ENCODE results near the gene STXBP2. TPM values are rescaled to one million over a fixed set of nuclear protein-coding genes. Genes with fewer than 3 reads are reported as not detected.

The STXBP2 gene
- total RNA-seq, 2 experiments from 2014 or later = 131 to 158 TPM

DNA sequence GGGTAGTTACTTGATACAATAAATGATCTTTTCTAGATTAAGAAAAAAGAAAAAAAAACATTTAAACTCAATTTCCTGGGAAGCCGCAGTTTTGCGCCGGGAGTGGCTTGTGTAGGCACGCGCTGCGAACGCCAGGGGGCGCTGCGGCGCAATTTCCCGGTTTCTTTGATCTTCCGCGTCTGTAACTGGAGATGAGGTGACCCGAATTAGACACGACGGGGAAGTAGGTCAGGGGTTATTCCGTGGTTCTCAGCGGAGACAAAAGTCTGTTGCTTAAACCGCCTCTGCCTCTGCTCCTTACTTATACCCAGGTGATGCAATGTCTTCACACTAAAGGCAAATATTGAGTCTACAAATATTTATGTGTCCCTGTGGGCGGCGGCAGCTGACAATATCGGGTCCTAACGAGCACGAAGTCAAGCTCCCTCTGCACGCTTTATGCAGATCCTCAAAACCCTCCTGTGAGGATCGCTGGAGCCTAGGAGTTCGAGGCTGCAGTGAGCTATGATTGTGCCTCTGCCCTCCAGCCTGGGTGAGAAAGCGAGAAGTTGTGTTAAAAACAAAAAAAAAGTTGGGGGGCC is 15.2 kb downstream of the STXBP2 start:
- Mint-ChIP-seq H3K4me1 (peaks cover 16% of the 10 kb centered on the region), H3K9me3 (no peaks in the 10 kb centered on the region), H3K36me3 (ENCODE audit: low read depth) (no peaks in the 10 kb centered on the region), H3K27me3 (peaks cover 2% of the 10 kb centered on the region), H3K4me3 (peak overlapping the region; percentile 47), H3K27ac (peak overlapping the region; percentile 76)
- ChIA-PET CTCF (interaction anchor here (0.6 to 5.5 kb wide), 8 partner anchors 10 to 161 kb away, joined by 3 to 20 read pairs (median 4); partner anchors contain the start of gene TRAPPC5), POLR2A (interaction anchor here (0.6 kb wide), 1 partner anchor 288 kb away, joined by 3 read pairs; no protein-coding TSS in a partner anchor)
- peak; percentile 86 for DNase-seq

DNA sequence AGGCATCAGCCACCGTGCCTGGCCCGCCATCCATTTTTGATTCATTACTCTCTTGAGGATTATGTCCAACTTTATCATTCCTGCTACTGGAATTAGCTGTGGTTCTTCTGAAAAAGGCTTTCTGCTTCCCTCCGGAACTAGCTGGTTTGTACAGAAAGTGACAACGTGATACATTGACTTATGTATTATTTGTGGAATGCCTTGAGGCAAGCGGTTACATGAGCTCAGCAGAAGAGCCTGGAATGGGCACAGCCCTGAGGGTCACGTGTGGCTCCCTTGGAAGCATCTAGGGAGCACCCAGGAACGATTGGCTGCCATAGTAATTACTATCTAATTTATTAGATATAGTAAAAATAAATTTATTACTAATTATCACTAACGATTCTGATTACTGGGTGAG is 17.5 kb downstream of the STXBP2 start:
- no peak for DNase-seq
- Mint-ChIP-seq H3K27me3 (peaks cover 2% of the 10 kb centered on the region), H3K4me3 (no peak overlapping the region), H3K4me1 (peaks cover 35% of the 10 kb centered on the region), H3K36me3 (ENCODE audit: low read depth) (no peaks in the 10 kb centered on the region), H3K27ac (no peak overlapping the region), H3K9me3 (no peaks in the 10 kb centered on the region)
- ChIA-PET POLR2A (no interaction called here), CTCF (interaction anchor here (0.9 to 2.8 kb wide), 3 partner anchors 10 to 26 kb away, joined by 3 to 12 read pairs (median 6); partner anchors contain the start of gene TRAPPC5)

DNA sequence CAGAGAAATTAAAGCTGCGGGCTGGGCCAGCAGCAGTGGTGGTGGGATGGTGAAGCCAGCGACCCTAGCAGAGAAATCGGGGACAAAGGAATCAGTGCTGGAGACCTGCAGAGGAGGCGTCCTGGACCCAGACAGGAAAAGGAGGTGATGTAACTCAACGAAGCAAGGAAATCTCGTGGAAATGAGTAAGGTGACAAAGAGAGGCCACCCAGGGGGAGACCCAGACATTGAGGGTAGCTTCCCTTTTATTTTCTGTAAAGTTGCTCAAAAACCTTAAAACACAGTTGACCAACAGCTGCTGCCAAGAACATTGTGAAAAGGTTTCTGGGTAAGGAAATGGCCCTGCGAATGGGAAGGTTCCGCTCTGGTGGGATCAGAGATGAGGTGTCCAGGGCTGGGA is 18.7 kb downstream of the STXBP2 start:
- no peak overlapping the region for H3K27ac Mint-ChIP-seq
- DNase-seq = no peak
- H3K27me3 Mint-ChIP-seq = peaks cover 2% of the 10 kb centered on the region
- H3K9me3 Mint-ChIP-seq = no peaks in the 10 kb centered on the region
- H3K4me1 Mint-ChIP-seq = peaks cover 35% of the 10 kb centered on the region
- ChIA-PET POLR2A (no interaction called here), CTCF (interaction anchor here (0.9 to 2.8 kb wide), 2 partner anchors 17 to 25 kb away, joined by 3 to 12 read pairs; partner anchors contain the start of gene TRAPPC5)
- H3K36me3 Mint-ChIP-seq (ENCODE audit: low read depth) = no peaks in the 10 kb centered on the region
- no peak overlapping the region for H3K4me3 Mint-ChIP-seq

DNA sequence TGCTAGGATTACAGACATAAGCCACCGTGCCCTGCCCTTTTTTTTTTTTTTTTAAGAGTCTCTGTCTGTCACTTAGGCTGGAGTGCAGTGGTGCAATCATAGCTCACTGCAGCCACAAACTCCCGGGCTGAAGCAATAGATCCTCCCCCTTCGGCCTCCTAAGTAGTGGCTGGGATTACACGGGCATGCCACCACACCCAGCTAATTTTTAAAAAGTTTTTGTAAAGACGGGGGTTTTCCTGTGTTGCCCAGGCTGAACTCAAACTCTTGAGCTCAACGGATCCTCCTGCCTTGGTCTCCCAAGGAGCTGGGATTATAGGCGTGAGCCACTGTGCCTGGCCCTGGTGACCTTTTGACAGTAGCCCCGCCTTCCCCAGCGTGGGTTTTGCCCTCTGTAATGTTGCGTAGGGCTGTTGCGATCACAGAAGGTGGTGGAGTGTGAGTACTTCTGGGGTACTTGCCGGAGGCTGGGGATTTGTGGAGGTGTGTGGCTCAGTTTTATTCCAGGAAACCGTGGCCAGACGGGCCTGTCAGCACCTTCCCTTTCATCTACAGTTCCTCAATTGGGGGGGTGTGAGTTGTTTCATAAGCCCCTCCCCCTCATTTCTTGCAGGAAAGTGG is 20.3 kb downstream of the STXBP2 start:
- no peak for DNase-seq
- no peaks in the 10 kb centered on the region for H3K27me3 Mint-ChIP-seq
- H3K4me1 Mint-ChIP-seq = peaks cover 31% of the 10 kb centered on the region
- H3K36me3 Mint-ChIP-seq (ENCODE audit: low read depth) = no peaks in the 10 kb centered on the region
- ChIA-PET CTCF (interaction anchor here (0.6 to 1.7 kb wide), 5 partner anchors 15 to 536 kb away, joined by 3 to 5 read pairs (median 3); partner anchors contain the start of genes PCP2 and TRAPPC5), POLR2A (no interaction called here)
- no peaks in the 10 kb centered on the region for H3K9me3 Mint-ChIP-seq
- peak overlapping the region; percentile 9 for H3K27ac Mint-ChIP-seq
- H3K4me3 Mint-ChIP-seq = no peak overlapping the region

DNA sequence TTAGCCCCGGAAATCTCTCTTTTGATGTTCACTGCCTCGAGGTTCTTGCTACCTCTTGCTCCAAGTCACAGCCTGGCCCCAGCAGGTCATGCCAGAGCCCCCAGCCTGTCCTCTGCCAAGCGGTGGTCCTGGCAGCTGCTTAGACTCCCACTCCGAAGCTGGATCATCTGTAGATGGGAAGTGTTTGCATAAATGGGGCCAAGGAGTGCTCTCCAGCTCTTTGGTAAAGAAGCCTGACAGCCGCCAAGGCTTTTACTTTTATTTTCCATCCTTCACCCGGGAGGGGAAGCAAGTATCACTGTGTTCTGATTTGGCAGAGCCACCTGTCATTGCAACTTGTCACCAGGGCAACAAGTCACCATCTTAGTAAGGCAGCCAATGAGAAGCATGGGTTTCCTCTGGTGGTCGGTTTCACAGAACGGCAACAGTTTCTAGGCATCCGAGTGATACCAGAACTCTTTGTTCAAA is 21.3 kb downstream of the STXBP2 start:
- H3K27me3 Mint-ChIP-seq = no peaks in the 10 kb centered on the region
- H3K27ac Mint-ChIP-seq = peak overlapping the region; percentile 87
- ChIA-PET CTCF (interaction anchor here (1.6 to 1.7 kb wide), 2 partner anchors 22 to 90 kb away, joined by 3 to 5 read pairs; partner anchors contain the start of gene TRAPPC5), POLR2A (no interaction called here)
- DNase-seq = peak; percentile 74
- peaks cover 23% of the 10 kb centered on the region for H3K4me1 Mint-ChIP-seq
- no peaks in the 10 kb centered on the region for H3K9me3 Mint-ChIP-seq
- no peaks in the 10 kb centered on the region for H3K36me3 Mint-ChIP-seq (ENCODE audit: low read depth)
- peak overlapping the region; percentile 71 for H3K4me3 Mint-ChIP-seq

DNA sequence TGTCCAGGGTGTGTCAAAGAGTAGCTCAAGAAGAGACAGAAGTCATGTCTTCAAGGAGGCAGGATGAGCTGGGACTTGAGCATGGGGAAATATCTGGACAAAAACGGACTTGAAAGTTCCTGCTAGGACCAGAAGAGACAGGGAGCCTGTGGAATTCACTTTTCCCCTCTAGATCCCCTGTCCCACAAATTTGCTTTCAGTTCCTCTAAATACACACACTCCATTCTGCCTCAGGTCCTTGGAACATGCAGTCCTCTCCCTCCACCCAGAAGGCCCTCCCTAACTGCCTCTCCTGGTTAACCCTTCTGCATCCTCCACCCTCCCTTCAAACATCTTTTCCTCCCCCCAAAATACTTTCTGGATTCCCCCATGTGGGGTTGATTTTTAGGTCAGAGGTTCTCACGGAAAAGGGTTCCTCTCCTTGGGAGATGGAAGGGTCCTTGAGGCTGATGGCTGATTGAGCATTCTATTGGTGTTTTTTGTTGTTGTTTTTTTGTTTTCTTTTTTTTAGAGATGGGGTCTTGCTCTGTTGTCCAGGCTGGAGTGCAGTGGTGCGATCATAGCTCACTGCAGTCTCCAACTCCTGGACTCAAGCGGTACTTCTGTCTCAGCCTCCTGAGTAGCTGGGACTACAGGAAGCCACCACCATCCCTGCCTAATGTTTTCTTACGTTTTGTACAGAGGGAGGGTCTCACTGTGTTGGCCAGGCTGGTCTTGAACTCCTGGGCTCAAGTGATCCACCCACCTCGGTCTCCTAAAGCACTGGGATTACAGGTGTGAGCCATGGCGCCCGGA is 25.0 kb downstream of the STXBP2 start:
- Mint-ChIP-seq H3K4me1 (peaks cover 21% of the 10 kb centered on the region), H3K9me3 (no peaks in the 10 kb centered on the region), H3K27ac (no peak overlapping the region), H3K4me3 (no peak overlapping the region), H3K36me3 (ENCODE audit: low read depth) (no peaks in the 10 kb centered on the region), H3K27me3 (peaks cover 3% of the 10 kb centered on the region)
- CTCF ChIA-PET = interaction anchor here (0.5 to 2.9 kb wide), 3 partner anchors 19 to 167 kb away, joined by 3 to 13 read pairs (median 3); partner anchors contain the start of genes STXBP2 and TRAPPC5
- POLR2A ChIA-PET = no interaction called here
- DNase-seq = no peak

DNA sequence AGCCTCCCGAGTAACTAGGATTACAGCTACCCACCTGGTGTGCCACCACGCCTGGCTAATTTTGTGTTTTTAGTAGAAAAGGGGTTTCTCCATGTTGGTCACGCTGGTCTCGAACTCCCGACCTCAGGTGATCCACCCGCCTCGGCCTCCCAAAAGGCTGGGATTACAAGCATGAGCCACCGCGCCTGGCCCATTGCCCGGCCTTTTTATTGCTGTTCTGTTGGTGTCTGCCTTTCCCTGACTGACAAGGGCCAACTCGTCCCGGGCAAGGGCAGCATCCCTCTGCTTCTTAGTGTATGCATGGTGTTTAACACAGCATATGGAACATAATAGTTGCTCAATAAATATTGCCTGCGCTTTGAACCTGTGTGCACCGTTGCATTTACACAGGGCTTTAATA is 25.7 kb downstream of the STXBP2 start:
- H3K4me3 Mint-ChIP-seq = no peak overlapping the region
- H3K4me1 Mint-ChIP-seq = peaks cover 14% of the 10 kb centered on the region
- ChIA-PET CTCF (interaction anchor here (0.6 to 2.9 kb wide), 2 partner anchors 18 kb away, joined by 3 to 13 read pairs; partner anchors contain the start of gene TRAPPC5), POLR2A (no interaction called here)
- peaks cover 4% of the 10 kb centered on the region for H3K27me3 Mint-ChIP-seq
- DNase-seq = no peak
- no peaks in the 10 kb centered on the region for H3K36me3 Mint-ChIP-seq (ENCODE audit: low read depth)
- no peaks in the 10 kb centered on the region for H3K9me3 Mint-ChIP-seq
- no peak overlapping the region for H3K27ac Mint-ChIP-seq

DNA sequence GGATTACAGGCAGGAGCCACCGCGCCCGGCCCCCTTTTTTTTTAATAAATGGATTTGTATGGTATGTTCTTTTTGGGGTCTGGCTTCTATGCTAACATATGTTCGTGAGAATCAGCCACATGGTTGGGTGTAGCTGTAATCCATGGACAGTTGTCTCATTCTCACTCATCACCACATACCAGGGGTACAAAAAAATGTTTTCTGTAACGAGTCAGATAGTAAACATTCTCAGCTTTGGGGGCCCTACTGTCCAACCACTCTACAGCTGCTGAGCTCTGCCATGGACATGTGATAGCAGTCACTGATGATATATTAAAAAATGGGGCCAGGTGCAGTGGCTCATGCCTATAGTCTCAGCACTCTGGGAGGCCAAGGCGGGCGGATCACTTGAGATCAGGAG is 26.8 kb downstream of the STXBP2 start:
- H3K27ac Mint-ChIP-seq = no peak overlapping the region
- no peaks in the 10 kb centered on the region for H3K36me3 Mint-ChIP-seq (ENCODE audit: low read depth)
- ChIA-PET POLR2A (no interaction called here), CTCF (interaction anchor here (0.8 to 2.0 kb wide), 3 partner anchors 11 to 26 kb away, joined by 3 to 6 read pairs (median 4); partner anchors contain the start of gene TRAPPC5)
- peaks cover 4% of the 10 kb centered on the region for H3K4me1 Mint-ChIP-seq
- no peak overlapping the region for H3K4me3 Mint-ChIP-seq
- DNase-seq = no peak
- H3K27me3 Mint-ChIP-seq = peaks cover 7% of the 10 kb centered on the region
- H3K9me3 Mint-ChIP-seq = no peaks in the 10 kb centered on the region

DNA sequence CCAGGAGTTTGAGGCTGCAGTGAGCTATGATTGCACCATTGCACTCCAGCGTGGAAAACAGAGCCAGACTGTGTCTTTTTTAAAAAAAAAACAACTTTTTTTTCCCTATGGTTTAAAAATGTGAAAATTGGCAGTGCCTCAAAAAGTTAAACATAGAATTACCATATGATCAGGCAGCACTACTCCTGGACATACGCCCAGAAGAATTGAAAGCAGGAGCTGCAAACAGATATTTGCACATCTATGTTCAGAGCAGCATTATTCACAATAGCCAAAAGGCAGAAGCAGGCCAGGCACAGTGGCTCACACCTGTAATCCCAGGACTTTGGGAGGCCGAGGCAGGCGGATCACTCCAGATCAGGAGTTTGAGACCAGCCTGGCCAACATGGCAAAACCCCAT is 28.2 kb downstream of the STXBP2 start:
- Mint-ChIP-seq H3K36me3 (ENCODE audit: low read depth) (no peaks in the 10 kb centered on the region), H3K27ac (no peak overlapping the region), H3K4me1 (peaks cover 6% of the 10 kb centered on the region), H3K4me3 (no peak overlapping the region), H3K27me3 (peaks cover 13% of the 10 kb centered on the region), H3K9me3 (no peaks in the 10 kb centered on the region)
- no peak for DNase-seq
- ChIA-PET CTCF (interaction anchor here (2.0 kb wide), 1 partner anchor 16 kb away, joined by 6 read pairs; the partner anchor contains the start of gene TRAPPC5), POLR2A (no interaction called here)

DNA sequence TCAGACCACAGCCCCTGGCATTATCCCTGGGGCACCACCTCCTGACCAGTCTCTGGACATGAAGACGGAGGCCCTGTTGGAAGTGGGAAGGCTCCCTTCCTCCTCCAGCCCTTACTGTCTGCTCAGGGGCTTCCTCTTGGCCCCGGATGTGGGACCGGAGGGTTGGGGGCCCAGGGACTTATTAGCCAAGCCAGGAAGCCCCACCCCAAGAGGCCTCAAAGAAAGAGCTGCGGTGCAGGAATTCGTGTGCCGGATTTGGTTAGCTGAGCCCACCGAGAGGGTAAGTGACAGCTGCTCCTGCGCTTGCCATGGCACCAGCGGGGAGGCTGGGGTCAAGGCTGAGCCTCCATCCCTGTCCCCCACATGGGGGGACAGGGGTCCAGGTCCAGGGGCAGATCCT is 31.9 kb downstream of the STXBP2 start, which contains the start of gene RETN:
TSS of gene RETN (plus strand) at position 208 of the 400 bp plus-strand sequence. CDS start 278 bp downstream, outside the sequence.
- DNase-seq = no peak
- Mint-ChIP-seq H3K4me1 (peaks cover 16% of the 10 kb centered on the region), H3K4me3 (no peak within 1 kb of the TSS), H3K9me3 (no peaks in the 10 kb centered on the region), H3K36me3 (ENCODE audit: low read depth) (no peaks in the 10 kb centered on the region), H3K27ac (no peak within 1 kb of the TSS), H3K27me3 (peaks cover 26% of the 10 kb centered on the region)
- ChIA-PET POLR2A (interaction anchor here (0.7 kb wide), 1 partner anchor 180 kb away, joined by 3 read pairs; no protein-coding TSS in a partner anchor), CTCF (interaction anchor here (1.9 to 3.2 kb wide), 2 partner anchors 12 to 314 kb away, joined by 4 to 20 read pairs; partner anchors contain the start of gene TRAPPC5)

DNA sequence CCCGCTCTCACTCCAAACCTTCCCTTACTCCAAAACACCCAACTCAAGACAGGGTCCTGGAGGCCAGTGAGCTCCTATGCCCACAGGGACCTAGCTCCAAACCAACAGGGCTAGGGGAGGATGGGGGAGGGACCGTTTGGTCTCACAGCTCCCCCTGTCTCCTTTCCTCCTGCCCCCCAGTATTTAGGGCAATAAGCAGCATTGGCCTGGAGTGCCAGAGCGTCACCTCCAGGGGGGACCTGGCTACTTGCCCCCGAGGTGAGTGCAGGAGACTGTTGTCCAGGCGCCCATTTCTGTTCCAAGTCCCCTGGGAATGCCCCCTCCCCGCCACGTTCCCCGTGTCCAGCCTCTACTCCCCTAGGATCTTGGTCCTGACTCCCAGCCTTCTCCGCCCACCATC is 32.7 kb downstream of the STXBP2 start:
- POLR2A ChIA-PET = no interaction called here
- no peaks in the 10 kb centered on the region for H3K9me3 Mint-ChIP-seq
- no peak overlapping the region for H3K4me3 Mint-ChIP-seq

DNA sequence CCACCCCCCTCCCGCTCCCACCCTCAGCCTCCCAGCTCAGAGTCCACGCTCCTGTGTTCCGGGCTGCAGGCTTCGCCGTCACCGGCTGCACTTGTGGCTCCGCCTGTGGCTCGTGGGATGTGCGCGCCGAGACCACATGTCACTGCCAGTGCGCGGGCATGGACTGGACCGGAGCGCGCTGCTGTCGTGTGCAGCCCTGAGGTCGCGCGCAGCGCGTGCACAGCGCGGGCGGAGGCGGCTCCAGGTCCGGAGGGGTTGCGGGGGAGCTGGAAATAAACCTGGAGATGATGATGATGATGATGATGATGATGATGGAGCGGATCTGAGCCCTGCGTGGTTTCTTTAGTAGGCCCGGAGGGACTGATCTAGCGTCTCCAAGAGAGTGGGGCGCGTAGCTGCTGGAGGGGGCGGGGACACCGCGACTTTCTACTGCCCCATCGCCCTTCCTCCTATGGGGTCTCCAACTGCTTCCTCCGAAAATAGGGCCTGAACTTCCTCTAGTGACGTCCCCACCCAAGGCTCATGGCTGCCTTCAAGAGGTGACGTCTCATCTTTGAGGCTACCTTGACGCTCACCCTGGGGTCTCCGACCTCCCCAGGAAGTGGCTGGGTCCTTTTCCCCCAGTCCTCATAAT is 33.4 kb downstream of the STXBP2 start:
- no peaks in the 10 kb centered on the region for H3K9me3 Mint-ChIP-seq
- ChIA-PET POLR2A (no interaction called here), CTCF (interaction anchor here (0.6 to 3.2 kb wide), 5 partner anchors 10 to 316 kb away, joined by 3 to 20 read pairs (median 4); partner anchors contain the start of genes PCP2 and TRAPPC5)
- H3K27me3 Mint-ChIP-seq = peaks cover 26% of the 10 kb centered on the region
- no peaks in the 10 kb centered on the region for H3K36me3 Mint-ChIP-seq (ENCODE audit: low read depth)
- peaks cover 23% of the 10 kb centered on the region for H3K4me1 Mint-ChIP-seq
- no peak overlapping the region for H3K27ac Mint-ChIP-seq
- DNase-seq = peak; percentile 33
- peak overlapping the region; percentile 38 for H3K4me3 Mint-ChIP-seq

More for the DNA sequence above, 32.7 kb downstream of the STXBP2 start:
- H3K36me3 Mint-ChIP-seq (ENCODE audit: low read depth) = no peaks in the 10 kb centered on the region
- no peak for DNase-seq
- no peak overlapping the region for H3K27ac Mint-ChIP-seq
- peaks cover 22% of the 10 kb centered on the region for H3K4me1 Mint-ChIP-seq
- CTCF ChIA-PET = interaction anchor here (1.9 to 3.2 kb wide), 2 partner anchors 11 to 315 kb away, joined by 4 to 20 read pairs; partner anchors contain the start of gene TRAPPC5
- H3K27me3 Mint-ChIP-seq = peaks cover 26% of the 10 kb centered on the region
